NOMO-1 treated with DMSO at 0.1 percent for 48 hours (cell line): ENCODE measurements around the gene CSAD.
A peak's percentile ranks its signal among the peaks of the same experiment; 100 is the strongest.

Source experiments
- DNase-seq: peaks from one replicate; lab custom pipeline; 2025; ENCODE audit not compliant: unreplicated experiment; lab: John Stamatoyannopoulos, UW

CSAD gene, protein sequence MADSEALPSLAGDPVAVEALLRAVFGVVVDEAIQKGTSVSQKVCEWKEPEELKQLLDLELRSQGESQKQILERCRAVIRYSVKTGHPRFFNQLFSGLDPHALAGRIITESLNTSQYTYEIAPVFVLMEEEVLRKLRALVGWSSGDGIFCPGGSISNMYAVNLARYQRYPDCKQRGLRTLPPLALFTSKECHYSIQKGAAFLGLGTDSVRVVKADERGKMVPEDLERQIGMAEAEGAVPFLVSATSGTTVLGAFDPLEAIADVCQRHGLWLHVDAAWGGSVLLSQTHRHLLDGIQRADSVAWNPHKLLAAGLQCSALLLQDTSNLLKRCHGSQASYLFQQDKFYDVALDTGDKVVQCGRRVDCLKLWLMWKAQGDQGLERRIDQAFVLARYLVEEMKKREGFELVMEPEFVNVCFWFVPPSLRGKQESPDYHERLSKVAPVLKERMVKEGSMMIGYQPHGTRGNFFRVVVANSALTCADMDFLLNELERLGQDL

GRCh38 chr12:53180220-53180930 lies at the start of gene CSAD, which contains the start of gene ZNF740:
Gene CSAD, minus strand, starts transcription at chr12:53180925. Its CDS starts 7,455 bp downstream, at chr12:53173470.
Gene ZNF740, plus strand, starts transcription at chr12:53180722. Its CDS starts 1,262 bp downstream, at chr12:53181984.
- DNase-seq = peak; percentile 97

DNA sequence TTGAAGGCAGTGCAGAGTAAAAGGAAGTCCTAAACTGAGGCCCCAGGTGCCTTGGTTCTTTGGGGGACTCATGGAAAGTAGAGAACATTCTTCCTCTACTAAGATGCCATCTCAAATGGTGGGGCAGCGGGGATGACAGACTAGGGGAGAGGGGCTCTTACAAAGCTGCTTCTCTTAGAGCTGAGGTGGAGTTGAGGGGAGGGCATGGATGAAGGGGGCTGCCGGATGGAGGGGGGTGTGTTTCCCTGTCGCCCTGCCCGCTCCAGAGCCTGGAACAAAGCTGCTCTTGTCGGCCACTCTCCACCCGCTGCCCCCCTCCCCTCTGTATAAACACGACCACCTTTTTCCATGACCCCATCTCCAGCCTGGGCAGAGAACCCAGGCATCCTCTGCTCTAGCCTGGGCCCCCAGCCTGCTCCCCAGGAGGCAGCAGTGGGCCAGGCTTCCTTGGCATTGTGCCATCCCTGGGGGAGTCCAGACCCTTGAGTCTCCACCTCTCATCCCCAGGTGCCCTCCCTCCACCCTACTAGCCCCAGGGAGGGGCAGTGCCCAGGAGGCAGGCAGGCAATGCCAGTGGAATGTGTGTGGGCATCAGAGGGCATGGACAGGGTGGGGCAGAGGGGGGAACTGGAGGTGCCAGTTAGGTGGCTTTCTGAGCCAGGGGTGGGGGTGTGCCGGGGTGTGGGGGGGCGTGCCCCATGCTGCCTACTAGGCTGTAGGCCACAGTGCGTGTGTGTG lies 49.6 kb upstream of the CSAD start:
- DNase-seq = no peak

DNA sequence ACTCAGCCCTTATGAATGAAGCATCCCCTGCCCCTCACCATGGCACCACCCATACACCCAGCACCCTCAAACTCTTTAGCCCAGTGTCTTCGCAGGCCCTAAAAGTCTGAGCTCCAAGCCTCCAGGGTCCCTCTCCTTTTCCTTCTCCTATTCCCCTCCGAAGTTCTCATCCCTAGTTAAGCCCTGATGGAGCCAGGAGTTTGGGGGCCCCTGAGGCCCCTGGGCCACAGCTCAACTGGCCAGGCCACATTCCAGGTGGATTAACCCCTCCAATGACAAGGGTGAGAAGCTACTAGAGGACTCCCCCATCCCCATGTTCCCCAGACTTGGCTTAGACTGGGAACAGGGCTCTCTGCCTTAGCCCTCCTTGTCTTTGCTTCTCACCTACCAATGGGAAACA lies 48.7 kb upstream of the CSAD start:
- DNase-seq = no peak

- DNase-seq = no peak
Observed at GRCh38 chr12:53227836-53228235, 47.1 kb upstream of the CSAD start.

- DNase-seq = no peak
Observed at GRCh38 chr12:53227341-53227740, 46.6 kb upstream of the CSAD start.

DNA sequence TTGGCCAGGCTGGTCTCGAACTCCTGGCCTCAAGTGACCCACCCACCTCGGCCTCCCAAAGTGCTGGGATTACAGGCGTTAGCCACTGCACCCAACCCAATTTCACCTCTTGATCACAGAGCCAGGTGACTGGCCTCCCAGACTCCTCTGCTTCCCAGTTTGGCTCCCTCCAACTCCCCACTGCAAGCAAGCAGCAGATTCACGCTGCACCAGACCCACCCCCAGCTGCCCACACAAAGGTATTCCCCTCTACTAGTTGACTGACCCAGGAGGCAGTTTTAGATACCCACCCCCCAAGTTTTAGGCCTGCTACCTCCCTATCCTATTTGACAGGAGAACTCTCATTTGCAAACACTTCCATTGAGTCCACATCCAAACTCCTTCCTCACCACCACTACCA lies 46.1 kb upstream of the CSAD start:
- DNase-seq = no peak

GRCh38 chr12:53225635-53226424 lies 45.1 kb upstream of the CSAD start:
- DNase-seq = no peak

DNA sequence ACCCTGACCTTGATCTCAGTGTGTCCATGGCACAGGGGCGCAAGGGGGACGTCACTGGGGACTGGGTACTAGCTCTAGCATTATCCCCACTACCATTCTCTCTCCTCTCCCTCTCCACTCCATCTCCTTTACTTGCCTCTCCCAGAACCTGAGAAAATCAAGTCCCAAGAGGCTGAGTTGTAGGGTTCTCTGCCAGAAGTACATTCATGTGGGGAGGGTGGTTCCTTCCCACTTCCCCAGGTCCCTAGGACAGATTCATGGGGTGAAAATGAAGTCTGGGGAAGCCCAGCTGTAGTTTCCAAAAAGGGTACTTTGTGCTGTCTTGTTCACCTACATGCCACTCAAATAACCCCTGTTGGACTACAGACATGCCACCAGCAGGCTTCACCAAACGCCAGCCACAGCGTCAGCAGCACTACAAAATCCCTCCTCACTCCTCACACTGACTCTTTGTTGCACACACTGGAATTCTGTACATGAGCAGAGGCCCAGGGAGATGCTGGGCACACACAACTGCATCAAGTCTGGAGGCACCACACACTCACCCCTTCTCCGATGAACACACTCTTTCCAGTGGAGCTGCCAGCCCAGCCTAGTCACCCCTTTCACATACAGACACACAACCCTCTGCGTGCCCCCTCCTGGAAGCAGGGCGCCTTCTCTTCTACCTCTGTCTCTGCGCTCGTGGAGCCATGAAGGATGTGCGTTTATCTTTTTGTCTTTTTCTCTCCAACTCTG lies 44.3 kb upstream of the CSAD start:
- no peak for DNase-seq

DNA sequence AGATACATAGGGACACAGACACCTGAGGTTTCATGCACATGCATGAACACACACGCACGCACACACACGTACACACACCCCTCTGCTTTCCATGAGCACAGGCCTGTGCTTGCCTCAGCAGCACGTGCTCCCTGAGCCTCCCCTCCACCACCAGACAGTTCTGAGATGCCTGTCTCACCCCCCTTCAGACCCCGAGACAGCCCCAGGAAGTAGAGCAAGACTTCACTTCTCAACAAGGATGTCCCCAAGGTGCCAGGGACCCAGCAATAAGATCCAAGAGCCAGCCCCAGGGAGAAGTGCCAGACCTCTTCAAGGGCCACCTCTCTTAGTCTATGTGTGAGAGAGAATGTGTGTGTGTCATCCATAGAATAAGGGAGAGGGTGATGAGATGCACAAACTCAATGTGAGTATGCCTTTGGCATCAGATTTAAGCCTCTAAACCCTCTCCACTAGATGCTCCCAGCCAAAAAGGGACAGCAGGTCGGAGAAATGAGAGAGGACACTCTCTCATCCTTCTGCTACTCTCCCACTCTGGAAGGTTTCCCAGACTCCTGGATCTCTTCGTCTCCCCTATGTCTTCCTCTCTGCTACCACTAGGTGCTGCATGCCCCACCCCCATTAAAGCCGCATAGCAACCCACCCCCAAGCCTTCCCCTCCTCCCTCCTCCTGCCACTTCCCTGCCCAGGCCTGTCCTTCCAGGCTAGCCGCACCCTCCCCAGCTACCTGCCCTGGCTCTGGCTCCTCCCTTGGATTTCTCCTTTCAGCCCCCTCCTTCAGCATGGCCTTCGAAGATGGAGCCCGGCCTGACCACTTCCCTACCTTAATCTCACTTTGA lies 43.6 kb upstream of the CSAD start:
- no peak for DNase-seq

- DNase-seq = peak; percentile 23
Observed at GRCh38 chr12:53223389-53224060, 42.8 kb upstream of the CSAD start.

DNA sequence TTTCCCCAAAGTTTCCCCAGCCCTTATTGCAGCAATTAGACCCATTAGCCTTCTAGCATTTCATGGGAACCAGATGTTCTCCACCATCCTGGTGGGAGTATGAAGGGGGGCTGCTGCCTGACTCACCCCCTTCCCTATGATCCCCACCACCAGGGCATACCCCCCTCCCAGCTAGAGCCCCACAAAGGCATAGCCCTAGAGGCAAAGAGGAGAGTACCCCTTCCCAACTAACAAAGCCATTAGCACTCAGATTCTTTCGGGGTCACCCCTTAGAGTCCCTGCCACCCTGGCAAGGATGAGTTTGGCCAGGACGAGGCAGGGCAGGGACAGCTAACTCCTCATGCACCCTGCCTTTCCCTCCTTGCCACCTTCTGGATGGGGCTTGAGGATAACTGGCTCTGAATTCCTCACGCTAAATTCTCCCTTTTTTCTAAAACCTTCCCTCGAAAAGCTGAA lies 42.1 kb upstream of the CSAD start:
- no peak for DNase-seq

GRCh38 chr12:53222170-53222721 lies 41.5 kb upstream of the CSAD start:
- peak; percentile 15 for DNase-seq

DNA sequence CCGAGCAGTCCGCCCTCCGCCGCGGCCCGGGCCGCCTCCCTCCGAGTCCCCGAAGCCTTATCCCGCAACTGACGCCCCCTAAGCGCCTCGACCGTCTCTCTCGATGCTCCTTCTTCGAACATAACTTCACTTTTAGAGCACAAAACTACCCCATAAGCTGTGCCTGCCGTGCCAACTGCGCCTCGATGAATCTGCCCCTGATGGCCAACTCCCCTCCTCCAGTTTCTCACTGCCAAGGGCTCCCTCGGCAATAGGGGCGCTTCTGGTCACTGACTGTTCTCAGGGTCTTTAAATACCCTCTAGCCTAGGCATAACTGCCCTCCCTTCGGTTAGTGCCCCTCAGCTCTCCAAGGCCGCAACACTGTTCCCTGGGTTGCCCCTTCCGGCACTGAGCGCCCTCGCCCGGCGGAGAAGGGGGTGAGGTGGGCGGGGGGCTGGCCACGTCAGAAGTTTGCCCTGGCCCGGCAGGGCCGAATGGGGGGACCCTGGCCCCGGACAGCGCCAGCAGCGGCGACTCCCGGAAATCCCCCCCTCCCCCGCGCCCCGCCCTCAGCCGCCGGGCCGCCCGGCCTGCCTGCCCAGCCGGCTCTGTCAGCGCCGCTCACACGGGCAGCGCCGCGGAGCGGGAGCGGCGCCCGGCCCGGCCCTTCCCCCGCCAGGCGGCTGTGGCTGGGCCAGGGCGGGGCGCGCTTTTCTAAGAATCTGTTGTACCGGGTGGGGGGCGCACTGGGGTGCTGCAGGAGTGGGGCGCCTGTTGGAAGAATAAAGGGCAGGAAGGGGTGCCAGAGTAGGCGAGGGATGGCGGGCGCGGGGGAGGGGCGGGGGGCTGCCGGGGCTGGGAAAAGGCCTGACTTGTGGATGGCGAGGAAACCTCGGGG lies 40.7 kb upstream of the CSAD start:
- DNase-seq = peak; percentile 68

GRCh38 chr12:53220694-53221202 lies 40.0 kb upstream of the CSAD start:
- DNase-seq = peak; percentile 93

- peak; percentile 69 for DNase-seq
Observed at GRCh38 chr12:53219956-53220693, 39.4 kb upstream of the CSAD start.

DNA sequence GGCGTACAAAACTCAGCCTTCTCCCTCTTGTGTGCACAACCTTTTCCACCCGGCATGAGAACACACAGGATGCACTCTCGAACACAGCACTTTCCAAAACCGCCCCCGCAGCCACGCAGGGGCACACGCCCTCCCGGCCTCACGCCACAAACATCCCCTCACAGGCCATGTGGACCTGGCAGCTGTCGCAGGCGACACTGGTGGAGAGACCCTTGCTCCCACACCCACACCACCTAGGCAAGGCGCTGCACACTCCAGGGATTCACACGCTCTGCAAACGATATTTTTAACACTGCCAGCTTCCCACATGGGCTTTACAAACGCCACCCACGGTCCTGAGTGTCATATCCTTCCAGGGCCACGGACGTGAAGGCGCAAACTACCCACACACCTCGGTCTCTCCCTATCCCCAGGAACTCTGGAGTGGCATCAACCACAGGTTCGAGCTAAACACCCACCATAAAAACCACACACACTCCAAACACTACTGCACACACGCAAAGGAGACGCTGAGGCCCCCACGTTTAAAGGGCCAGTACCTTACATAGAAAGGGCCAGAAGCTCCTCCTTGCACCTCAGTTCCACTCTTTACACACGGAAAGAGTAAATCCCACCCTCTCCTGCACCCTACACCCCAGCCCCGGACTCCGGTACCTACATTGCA lies 38.7 kb upstream of the CSAD start:
- peak; percentile 28 for DNase-seq
